Epithelial cell of esophagus (primary cell): ENCODE results near the gene CCBE1.
"Not testable (repeated sequence)": the region's sequence is repeated elsewhere in the genome, so short reads cannot be mapped to it uniquely, and the experiment has no call there.

ENCODE experiments used
- DNase-seq: peaks from one replicate; pipeline ENCODE4 v3.0.0; 2010; ENCODE audit warnings: low read depth
- H3K4me3 ChIP-seq: 2 replicates; pipeline ENCODE4 v1.5.1; 2011; ENCODE audit warnings: mild to moderate bottlenecking, low read length, control low read depth
- CTCF ChIP-seq: IDR thresholded peaks from 2 replicates; pipeline ENCODE4 v1.5.1; 2011; ENCODE audit warnings: low read depth, mild to moderate bottlenecking, low read length, control low read depth, inconsistent platforms; ENCODE audit not compliant: insufficient read depth; ENCODE audit errors: missing control alignments

CCBE1 gene

DNA sequence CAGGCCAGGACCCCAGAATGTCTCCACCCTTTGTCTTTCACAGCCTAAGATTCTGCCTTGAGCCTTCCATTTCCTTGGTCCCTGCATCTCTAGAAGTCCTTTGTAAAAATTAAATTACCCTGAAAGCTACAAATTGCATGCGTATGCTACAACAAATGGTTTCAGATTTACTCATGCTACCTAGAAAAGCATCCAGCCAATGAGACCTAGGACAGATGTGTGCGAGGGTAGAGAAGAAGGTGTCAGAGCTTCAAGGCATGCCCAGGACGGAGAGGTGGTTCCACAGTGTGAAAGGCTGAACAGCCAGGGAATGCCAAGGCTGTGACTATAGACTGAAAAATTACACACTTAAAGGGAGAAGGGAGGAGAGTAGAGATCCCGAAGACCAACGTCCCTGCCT, 40.2 kb downstream of the CCBE1 start:
- DNase-seq = no peak
- no peak overlapping the region for H3K4me3 ChIP-seq
- TF ChIP-seq CTCF = no peak

DNA sequence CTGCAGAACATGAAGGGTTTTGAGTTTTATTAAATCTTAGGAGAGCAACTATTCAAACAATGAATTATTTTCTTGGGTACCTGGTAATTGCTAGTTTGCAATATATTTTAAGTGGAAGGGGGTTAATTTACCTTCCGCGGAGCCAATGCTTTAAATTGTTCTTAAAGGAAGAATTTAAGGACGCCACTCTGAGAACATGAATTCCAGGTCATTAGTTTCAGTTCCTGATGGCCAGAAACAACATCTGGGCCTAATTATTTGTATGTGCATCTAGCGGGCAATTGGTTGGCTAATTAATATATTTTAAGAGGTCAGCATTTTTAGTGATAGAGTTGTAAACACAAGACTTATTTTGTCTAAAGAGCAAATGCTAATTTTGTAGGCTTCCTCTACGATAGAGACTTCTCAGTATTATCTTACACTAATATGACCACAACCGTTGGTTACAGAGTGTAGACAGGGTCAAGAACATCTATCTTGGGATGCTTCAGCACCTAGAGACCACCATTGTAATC, 40.8 kb downstream of the CCBE1 start:
- TF ChIP-seq CTCF = no peak
- no peak overlapping the region for H3K4me3 ChIP-seq
- no peak for DNase-seq

- H3K4me3 ChIP-seq = no peak overlapping the region
- TF ChIP-seq CTCF = no peak
- no peak for DNase-seq
These were observed 41.5 kb downstream of the CCBE1 start for GRCh38 chr18:59655676-59656075.

GRCh38 chr18:59651071-59651470, 46.2 kb downstream of the CCBE1 start:
- no peak for DNase-seq
- no peak overlapping the region for H3K4me3 ChIP-seq
- no peak for TF ChIP-seq CTCF

- no peak for DNase-seq
- H3K4me3 ChIP-seq = no peak overlapping the region
- TF ChIP-seq CTCF = no peak
These were observed 46.9 kb downstream of the CCBE1 start for GRCh38 chr18:59650266-59650820.

- DNase-seq = no peak
- TF ChIP-seq CTCF = no peak
- H3K4me3 ChIP-seq = no peak overlapping the region
These were observed 47.6 kb downstream of the CCBE1 start for GRCh38 chr18:59649591-59649990.

- H3K4me3 ChIP-seq, DNase-seq: not testable (repeated sequence)
These were observed 48.8 kb downstream of the CCBE1 start for GRCh38 chr18:59648469-59648868.
